ENCODE results near the gene MT1E. TPM values are rescaled to one million over a fixed set of nuclear protein-coding genes. Genes with fewer than 3 reads are reported as not detected.
A peak's percentile ranks its signal among the peaks of the same experiment; 100 is the strongest.

Gene MT1E
- total and polyA plus RNA-seq, 2 donors (not counting 1 experiment from before 2014, with no cell fraction given), result 3.1 TPM; not detected in 1

DNA sequence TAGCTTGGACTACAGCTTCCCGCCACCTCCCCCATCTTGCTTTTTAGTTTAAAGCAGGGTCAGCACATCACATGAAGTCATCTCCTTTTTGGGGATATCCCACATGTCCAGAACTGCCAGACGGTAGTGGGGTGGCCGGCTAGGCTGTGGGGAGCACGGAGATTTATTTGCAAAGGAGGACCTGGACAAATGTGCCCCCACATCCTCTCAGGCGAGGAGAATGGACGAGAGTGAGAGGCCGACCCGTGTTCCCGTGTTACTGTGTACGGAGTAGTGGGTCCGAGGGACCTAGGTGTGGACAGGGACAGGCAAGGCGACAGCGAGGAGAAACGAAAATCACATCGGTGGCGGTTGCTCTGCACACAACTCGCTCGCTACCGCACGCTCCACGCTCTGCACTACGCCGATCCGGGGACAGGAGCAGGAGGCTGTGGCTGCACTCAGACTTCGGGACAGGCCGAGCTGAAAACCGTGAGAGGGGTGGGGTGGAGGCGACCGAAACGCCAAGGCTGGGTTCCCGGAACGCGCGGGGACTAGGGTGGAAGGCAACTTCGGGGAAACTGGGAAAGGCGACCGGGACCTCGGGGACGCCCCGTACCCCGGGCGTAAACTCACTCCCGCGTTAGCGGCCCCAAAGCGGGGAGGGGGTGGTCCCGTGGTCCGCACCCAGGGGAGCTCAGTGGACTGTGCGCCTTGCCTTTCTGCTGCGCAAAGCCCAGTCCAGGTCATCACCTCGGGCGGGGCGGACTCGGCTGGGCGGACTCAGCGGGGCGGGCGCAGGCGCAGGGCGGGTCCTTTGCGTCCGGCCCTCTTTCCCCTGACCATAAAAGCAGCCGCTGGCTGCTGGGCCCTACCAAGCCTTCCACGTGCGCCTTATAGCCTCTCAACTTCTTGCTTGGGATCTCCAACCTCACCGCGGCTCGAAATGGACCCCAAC, 12.5 kb downstream of the MT1E start, which contains the start of gene MT1A:
MT1A (plus strand) TSS at position 853 of the 937 bp plus-strand sequence; CDS start at position 926, 73 bp downstream.
- H3K4me2 ChIP-seq (replicated peaks; ENCODE audit: low read depth, low read length, poor library complexity, severe bottlenecking), result peak within 1 kb of the TSS; percentile 46
- ChIA-PET POLR2A (no interaction called here), CTCF (interaction anchor here (0.7 kb wide), 1 partner anchor 15 kb away, joined by 3 read pairs; no protein-coding TSS in a partner anchor)
- Mint-ChIP-seq H3K4me1 (peaks cover 24% of the 10 kb centered on the region), H3K9me3 (ENCODE audit: insufficient read depth) (no peaks in the 10 kb centered on the region), H3K27me3 (peaks cover 78% of the 10 kb centered on the region), H3K27ac (no peak within 1 kb of the TSS), H3K4me3 (peak within 1 kb of the TSS; percentile 63)
- no peak for TF ChIP-seq EZH2 (IDR thresholded peaks at IDR 0.05; ENCODE audit: borderline replicate concordance, insufficient read depth, low read depth, low read length, poor library complexity, severe bottlenecking)
- TF ChIP-seq, protein P1, sequence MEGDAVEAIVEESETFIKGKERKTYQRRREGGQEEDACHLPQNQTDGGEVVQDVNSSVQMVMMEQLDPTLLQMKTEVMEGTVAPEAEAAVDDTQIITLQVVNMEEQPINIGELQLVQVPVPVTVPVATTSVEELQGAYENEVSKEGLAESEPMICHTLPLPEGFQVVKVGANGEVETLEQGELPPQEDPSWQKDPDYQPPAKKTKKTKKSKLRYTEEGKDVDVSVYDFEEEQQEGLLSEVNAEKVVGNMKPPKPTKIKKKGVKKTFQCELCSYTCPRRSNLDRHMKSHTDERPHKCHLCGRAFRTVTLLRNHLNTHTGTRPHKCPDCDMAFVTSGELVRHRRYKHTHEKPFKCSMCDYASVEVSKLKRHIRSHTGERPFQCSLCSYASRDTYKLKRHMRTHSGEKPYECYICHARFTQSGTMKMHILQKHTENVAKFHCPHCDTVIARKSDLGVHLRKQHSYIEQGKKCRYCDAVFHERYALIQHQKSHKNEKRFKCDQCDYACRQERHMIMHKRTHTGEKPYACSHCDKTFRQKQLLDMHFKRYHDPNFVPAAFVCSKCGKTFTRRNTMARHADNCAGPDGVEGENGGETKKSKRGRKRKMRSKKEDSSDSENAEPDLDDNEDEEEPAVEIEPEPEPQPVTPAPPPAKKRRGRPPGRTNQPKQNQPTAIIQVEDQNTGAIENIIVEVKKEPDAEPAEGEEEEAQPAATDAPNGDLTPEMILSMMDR (IDR thresholded peaks at IDR 0.05), result no peak
- no peak within 1 kb of the TSS for H3K4me3 ChIP-seq (ENCODE audit: control extremely low read depth in 1 of 5, extremely low read depth in 1 of 5, insufficient read depth in 1 of 5, low read depth in 2 of 5, low read length in 4 of 5)
- no peak within 1 kb of the TSS for H3K9ac ChIP-seq (ENCODE audit: low read length)
- DNase-seq (peak; percentile 29), ATAC-seq (ENCODE audit: low read depth) (no peak)
- peaks cover 17 to 31% of the 10 kb centered on the region in 2 donors for H3K4me1 ChIP-seq (ENCODE audit: control insufficient read depth in 2 of 2, insufficient read depth in 2 of 2, low read length in 2 of 2)
- H3K79me2 ChIP-seq (ENCODE audit: control insufficient read depth, insufficient read depth, low read length), result no peaks in the 10 kb centered on the region
- intact Hi-C loops (cut with micrococcal nuclease), result loop anchor here (10.0 kb wide), 1 partner anchor 47 kb away; the partner anchor contains the start of gene MT1X
- WGBS (ENCODE audit: insufficient coverage), result 8% methylated on average over 65 of the region's 68 CpGs
- no peaks in the 10 kb centered on the region for H4K20me1 ChIP-seq (ENCODE audit: control insufficient read depth, insufficient read depth, low read length, poor library complexity, severe bottlenecking)
- H3K27ac ChIP-seq (ENCODE audit: low read length in 2 of 2), result no peak within 1 kb of the TSS
- H3K36me3 ChIP-seq (replicated peaks in 1 of 2; ENCODE audit: control extremely low read depth in 1 of 2, control insufficient read depth in 1 of 2, extremely low read depth in 1 of 2, insufficient read depth in 2 of 2, low read length in 1 of 2), result no peaks in the 10 kb centered on the region
- H3K9me3 ChIP-seq (ENCODE audit: control extremely low read depth in 1 of 3, control insufficient read depth in 2 of 3, insufficient read depth in 1 of 3, low read length in 2 of 3), result peaks cover 0 to 4% (median 0%) of the 10 kb centered on the region in 3 donors
- peaks cover 0 to 73% (median 36%) of the 10 kb centered on the region in 4 experiments for H3K27me3 ChIP-seq (replicated peaks in 1 of 4; ENCODE audit: control extremely low read depth in 1 of 4, control insufficient read depth in 3 of 4, insufficient read depth in 4 of 4, low read length in 3 of 4)
- H2AFZ ChIP-seq (ENCODE audit: insufficient read depth, low read depth, low read length, poor library complexity, severe bottlenecking), result peak within 1 kb of the TSS; percentile 28
